RWPE2 (cell line): Measurements from ENCODE around the gene CARMIL3.
A peak's percentile ranks its signal among the peaks of the same experiment; 100 is the strongest.

ENCODE experiments used
- ATAC-seq: fragments of 200-7000 bp; cut with Tn5 transposase; 3 replicates; pipeline ENCODE4 v1.9.1; 2021; ENCODE audit warnings: low read depth
- DNase-seq: peaks from one replicate; pipeline ENCODE4 v3.0.0-alpha.2; 2020; ENCODE audit warnings: low spot score
- H3K27ac ChIP-seq: fragments of 450-650 bp; 2 replicates; pipeline ENCODE4 v1.5.1; 2017; ENCODE audit warnings: mild to moderate bottlenecking; ENCODE audit not compliant: poor library complexity, severe bottlenecking
- H3K27me3 ChIP-seq: fragments of 250-450 bp; sonication (Bioruptor Pico); 2 replicates; pipeline ENCODE4 v1.5.1; 2021; ENCODE audit warnings: mild to moderate bottlenecking, moderate library complexity; ENCODE audit not compliant: insufficient read depth, poor library complexity, severe bottlenecking
- H3K36me3 ChIP-seq: fragments of 250-450 bp; sonication (Bioruptor Pico); 2 replicates; pipeline ENCODE4 v1.5.1; 2020; ENCODE audit warnings: low read depth, mild to moderate bottlenecking, moderate library complexity
- H3K4me1 ChIP-seq: fragments of 250-450 bp; sonication (Bioruptor Pico); 2 replicates; pipeline ENCODE4 v1.5.1; 2021; ENCODE audit warnings: mild to moderate bottlenecking, moderate library complexity; ENCODE audit not compliant: insufficient read depth, poor library complexity, severe bottlenecking
- H3K4me3 ChIP-seq: fragments of 250-450 bp; sonication (Bioruptor Pico); 2 replicates; pipeline ENCODE4 v1.5.1; 2021; ENCODE audit warnings: mild to moderate bottlenecking, moderate library complexity; ENCODE audit not compliant: severe bottlenecking
- H3K9me3 ChIP-seq: fragments of 250-450 bp; sonication (Bioruptor Pico); 2 replicates; pipeline ENCODE4 v1.5.1; 2021; ENCODE audit warnings: mild to moderate bottlenecking, moderate library complexity; ENCODE audit not compliant: severe bottlenecking
- CTCF ChIP-seq: fragments of 450-650 bp; IDR thresholded peaks from one replicate; pipeline ENCODE4 v1.5.1; 2017; ENCODE audit warnings: mild to moderate bottlenecking, moderate library complexity; ENCODE audit not compliant: poor library complexity, severe bottlenecking

The CARMIL3 gene

GRCh38 chr14:24055971-24056799 is 4.4 kb downstream of the CARMIL3 start:
- H3K27ac ChIP-seq, result no peak overlapping the region
- no peaks in the 10 kb centered on the region for H3K4me1 ChIP-seq
- H3K36me3 ChIP-seq, result no peaks in the 10 kb centered on the region
- no peak overlapping the region for H3K4me3 ChIP-seq
- TF ChIP-seq CTCF, result no peak
- H3K27me3 ChIP-seq, result peaks cover 3% of the 10 kb centered on the region
- peak; percentile 67 for DNase-seq
- no peaks in the 10 kb centered on the region for H3K9me3 ChIP-seq
- ATAC-seq, result no peak

GRCh38 chr14:24056800-24057184 is 5.0 kb downstream of the CARMIL3 start:
- H3K36me3 ChIP-seq, result no peaks in the 10 kb centered on the region
- H3K9me3 ChIP-seq, result no peaks in the 10 kb centered on the region
- ATAC-seq (no peak), DNase-seq (peak; percentile 63)
- no peaks in the 10 kb centered on the region for H3K4me1 ChIP-seq
- no peak overlapping the region for H3K4me3 ChIP-seq
- peaks cover 3% of the 10 kb centered on the region for H3K27me3 ChIP-seq
- H3K27ac ChIP-seq, result no peak overlapping the region
- no peak for TF ChIP-seq CTCF

GRCh38 chr14:24057271-24057670 is 5.5 kb downstream of the CARMIL3 start:
- Histone ChIP-seq H3K36me3 (no peaks in the 10 kb centered on the region), H3K9me3 (no peaks in the 10 kb centered on the region), H3K27me3 (peaks cover 3% of the 10 kb centered on the region), H3K27ac (no peak overlapping the region), H3K4me1 (no peaks in the 10 kb centered on the region), H3K4me3 (no peak overlapping the region)
- no peak for DNase-seq
- ATAC-seq, result no peak
- no peak for TF ChIP-seq CTCF

- H3K4me3 ChIP-seq, result no peak overlapping the region
- H3K4me1 ChIP-seq, result no peaks in the 10 kb centered on the region
- no peaks in the 10 kb centered on the region for H3K9me3 ChIP-seq
- DNase-seq (peak; percentile 60), ATAC-seq (0 out of 3 replicates have a peak, but pooled peaks have one; percentile 2)
- TF ChIP-seq CTCF, result no peak
- no peak overlapping the region for H3K27ac ChIP-seq
- no peaks in the 10 kb centered on the region for H3K36me3 ChIP-seq
- H3K27me3 ChIP-seq, result no peaks in the 10 kb centered on the region
Observed at GRCh38 chr14:24057867-24058259, 6.1 kb downstream of the CARMIL3 start.
